Measurements from ENCODE around the gene MFN2.
A peak's percentile ranks its signal among the peaks of the same experiment; 100 is the strongest.

MFN2 gene

GRCh38 chr1:11977625-11978024 lies 2.6 kb upstream of the MFN2 start:
- Mint-ChIP-seq H3K36me3 (ENCODE audit: low read depth) (peaks cover 23% of the 10 kb centered on the region), H3K9me3 (no peaks in the 10 kb centered on the region), H3K27me3 (ENCODE audit: low read depth) (no peaks in the 10 kb centered on the region), H3K4me3 (no peak overlapping the region), H3K4me1 (ENCODE audit: low read depth) (peaks cover 28% of the 10 kb centered on the region), H3K27ac (no peak overlapping the region)
- no peak for DNase-seq (ENCODE audit: low spot score)

GRCh38 chr1:11978301-11978700 lies 1.9 kb upstream of the MFN2 start:
- H3K4me3 Mint-ChIP-seq: no peak overlapping the region
- H3K36me3 Mint-ChIP-seq (ENCODE audit: low read depth): peaks cover 19% of the 10 kb centered on the region
- no peak for DNase-seq (ENCODE audit: low spot score)
- no peaks in the 10 kb centered on the region for H3K9me3 Mint-ChIP-seq
- peaks cover 22% of the 10 kb centered on the region for H3K4me1 Mint-ChIP-seq (ENCODE audit: low read depth)
- H3K27me3 Mint-ChIP-seq (ENCODE audit: low read depth): no peaks in the 10 kb centered on the region
- no peak overlapping the region for H3K27ac Mint-ChIP-seq

GRCh38 chr1:11979028-11979850 lies 1.0 kb upstream of the MFN2 start:
- no peaks in the 10 kb centered on the region for H3K27me3 Mint-ChIP-seq (ENCODE audit: low read depth)
- peaks cover 25% of the 10 kb centered on the region for H3K4me1 Mint-ChIP-seq (ENCODE audit: low read depth)
- no peak for DNase-seq (ENCODE audit: low spot score)
- H3K36me3 Mint-ChIP-seq (ENCODE audit: low read depth): peaks cover 21% of the 10 kb centered on the region
- H3K4me3 Mint-ChIP-seq: peak overlapping the region; percentile 92
- peak overlapping the region; percentile 87 for H3K27ac Mint-ChIP-seq
- no peaks in the 10 kb centered on the region for H3K9me3 Mint-ChIP-seq

- Mint-ChIP-seq H3K4me1 (ENCODE audit: low read depth) (peaks cover 30% of the 10 kb centered on the region), H3K4me3 (peak overlapping the region; percentile 92), H3K27me3 (ENCODE audit: low read depth) (no peaks in the 10 kb centered on the region), H3K27ac (peak overlapping the region; percentile 98), H3K36me3 (ENCODE audit: low read depth) (peaks cover 24% of the 10 kb centered on the region), H3K9me3 (no peaks in the 10 kb centered on the region)
- DNase-seq (ENCODE audit: low spot score): no peak
These were observed 380 bp downstream of the MFN2 start for GRCh38 chr1:11980676-11980972.

- Mint-ChIP-seq H3K27me3 (ENCODE audit: low read depth) (no peaks in the 10 kb centered on the region), H3K9me3 (no peaks in the 10 kb centered on the region), H3K4me3 (peak overlapping the region; percentile 92), H3K4me1 (ENCODE audit: low read depth) (peaks cover 32% of the 10 kb centered on the region), H3K27ac (peak overlapping the region; percentile 98), H3K36me3 (ENCODE audit: low read depth) (peaks cover 31% of the 10 kb centered on the region)
- DNase-seq (ENCODE audit: low spot score): no peak
These were observed 1.2 kb downstream of the MFN2 start for GRCh38 chr1:11981378-11982009.

DNA sequence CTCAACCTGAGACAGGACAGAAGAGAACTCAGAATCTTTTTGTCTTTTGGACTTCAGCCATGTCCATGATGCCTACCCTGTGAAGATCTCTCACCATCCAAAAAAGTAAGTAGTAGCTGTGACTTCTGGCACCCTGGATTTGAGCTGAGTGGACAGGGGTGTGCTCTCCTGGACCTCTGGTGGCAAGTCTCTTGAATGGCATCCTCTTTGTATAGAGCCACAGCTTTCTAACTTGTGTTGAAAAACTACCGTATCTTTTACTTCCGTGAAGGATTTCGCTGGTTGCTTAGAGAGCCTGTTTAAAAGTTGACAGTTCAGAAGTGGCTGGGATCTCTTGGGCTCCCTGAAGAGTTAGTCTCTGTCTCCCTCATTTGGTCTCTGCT lies 1.8 kb downstream of the MFN2 start:
- H3K4me3 Mint-ChIP-seq: peak overlapping the region; percentile 92
- H3K27me3 Mint-ChIP-seq (ENCODE audit: low read depth): no peaks in the 10 kb centered on the region
- peaks cover 31% of the 10 kb centered on the region for H3K36me3 Mint-ChIP-seq (ENCODE audit: low read depth)
- no peak for DNase-seq (ENCODE audit: low spot score)
- H3K4me1 Mint-ChIP-seq (ENCODE audit: low read depth): peaks cover 32% of the 10 kb centered on the region
- H3K27ac Mint-ChIP-seq: peak overlapping the region; percentile 98
- H3K9me3 Mint-ChIP-seq: no peaks in the 10 kb centered on the region

DNA sequence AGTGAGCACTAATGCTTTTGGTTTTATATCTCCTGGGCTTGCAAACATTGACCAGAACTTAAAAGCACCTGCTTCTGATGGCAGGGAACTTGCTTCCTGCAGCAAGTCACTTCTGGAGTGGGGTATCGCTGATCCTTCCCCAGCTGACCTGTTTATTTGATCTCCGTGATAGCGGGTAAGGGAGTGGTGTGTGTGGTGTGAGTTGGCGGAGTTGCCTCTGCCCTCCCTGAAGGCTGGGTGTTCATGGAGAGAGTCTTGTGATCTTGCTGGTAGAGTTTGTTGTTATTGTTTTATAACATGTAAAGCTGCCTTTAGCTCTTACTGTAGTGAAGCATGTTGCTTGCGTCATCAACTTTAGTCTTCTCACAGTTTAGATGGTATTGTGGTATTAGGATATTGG lies 3.9 kb downstream of the MFN2 start:
- no peaks in the 10 kb centered on the region for H3K27me3 Mint-ChIP-seq (ENCODE audit: low read depth)
- no peaks in the 10 kb centered on the region for H3K9me3 Mint-ChIP-seq
- DNase-seq (ENCODE audit: low spot score): no peak
- H3K27ac Mint-ChIP-seq: peak overlapping the region; percentile 18
- peaks cover 33% of the 10 kb centered on the region for H3K36me3 Mint-ChIP-seq (ENCODE audit: low read depth)
- peaks cover 32% of the 10 kb centered on the region for H3K4me1 Mint-ChIP-seq (ENCODE audit: low read depth)
- no peak overlapping the region for H3K4me3 Mint-ChIP-seq

GRCh38 chr1:11984576-11984975 lies 4.3 kb downstream of the MFN2 start:
- no peak overlapping the region for H3K27ac Mint-ChIP-seq
- DNase-seq (ENCODE audit: low spot score): no peak
- H3K27me3 Mint-ChIP-seq (ENCODE audit: low read depth): no peaks in the 10 kb centered on the region
- H3K9me3 Mint-ChIP-seq: no peaks in the 10 kb centered on the region
- no peak overlapping the region for H3K4me3 Mint-ChIP-seq
- H3K4me1 Mint-ChIP-seq (ENCODE audit: low read depth): peaks cover 29% of the 10 kb centered on the region
- H3K36me3 Mint-ChIP-seq (ENCODE audit: low read depth): peaks cover 36% of the 10 kb centered on the region

DNA sequence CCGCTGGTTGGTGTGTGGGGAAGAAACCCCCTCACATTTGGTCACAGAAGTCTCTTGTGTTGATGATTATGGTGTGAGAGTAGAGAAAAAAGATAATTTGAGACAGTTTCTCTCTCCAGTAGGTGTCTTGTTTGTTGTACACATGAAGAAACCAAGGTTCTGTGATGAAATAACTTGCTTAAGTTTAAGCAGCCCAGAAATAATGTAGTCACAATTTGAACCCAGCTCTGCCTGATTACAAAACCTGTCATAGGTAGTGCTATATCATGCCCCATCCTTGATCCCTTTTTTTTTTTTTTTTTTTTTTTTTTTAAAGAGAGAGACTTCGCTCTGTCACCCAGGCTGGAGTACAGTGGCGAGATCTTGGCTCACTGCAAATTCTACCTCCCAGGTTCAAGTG lies 4.9 kb downstream of the MFN2 start:
- DNase-seq (ENCODE audit: low spot score): no peak
- peaks cover 26% of the 10 kb centered on the region for H3K4me1 Mint-ChIP-seq (ENCODE audit: low read depth)
- no peak overlapping the region for H3K27ac Mint-ChIP-seq
- H3K4me3 Mint-ChIP-seq: no peak overlapping the region
- H3K27me3 Mint-ChIP-seq (ENCODE audit: low read depth): no peaks in the 10 kb centered on the region
- peaks cover 39% of the 10 kb centered on the region for H3K36me3 Mint-ChIP-seq (ENCODE audit: low read depth)
- H3K9me3 Mint-ChIP-seq: no peaks in the 10 kb centered on the region

GRCh38 chr1:11985851-11986250 lies 5.6 kb downstream of the MFN2 start:
- Mint-ChIP-seq H3K9me3 (no peaks in the 10 kb centered on the region), H3K27ac (no peak overlapping the region), H3K4me1 (ENCODE audit: low read depth) (peaks cover 24% of the 10 kb centered on the region), H3K4me3 (no peak overlapping the region), H3K27me3 (ENCODE audit: low read depth) (no peaks in the 10 kb centered on the region), H3K36me3 (ENCODE audit: low read depth) (peaks cover 44% of the 10 kb centered on the region)
- DNase-seq (ENCODE audit: low spot score): no peak

DNA sequence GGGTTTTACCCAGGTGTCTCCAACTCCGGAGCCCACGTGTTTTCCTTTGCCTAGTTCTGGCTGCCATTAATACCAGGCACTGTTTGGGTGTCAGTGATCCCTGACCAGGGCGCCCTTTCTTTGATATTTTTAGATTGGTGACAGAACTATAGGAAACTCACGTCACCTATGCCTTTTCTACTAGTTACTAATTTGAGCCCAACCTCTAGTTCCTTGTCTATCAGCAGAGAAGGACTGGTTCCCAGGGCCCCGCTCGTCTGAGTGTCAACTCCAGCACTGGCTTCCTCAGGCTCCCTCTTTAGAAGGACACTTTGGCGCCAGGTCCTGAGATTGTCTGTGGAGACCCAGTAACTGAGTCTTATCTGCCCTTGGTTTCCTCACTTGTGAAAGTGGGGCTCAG lies 9.4 kb downstream of the MFN2 start:
- peaks cover 3% of the 10 kb centered on the region for H3K4me1 Mint-ChIP-seq (ENCODE audit: low read depth)
- DNase-seq (ENCODE audit: low spot score): no peak
- no peaks in the 10 kb centered on the region for H3K9me3 Mint-ChIP-seq
- H3K4me3 Mint-ChIP-seq: no peak overlapping the region
- H3K27ac Mint-ChIP-seq: no peak overlapping the region
- H3K36me3 Mint-ChIP-seq (ENCODE audit: low read depth): peaks cover 40% of the 10 kb centered on the region
- no peaks in the 10 kb centered on the region for H3K27me3 Mint-ChIP-seq (ENCODE audit: low read depth)

GRCh38 chr1:11990303-11991032 lies 10.2 kb downstream of the MFN2 start:
- peaks cover 2% of the 10 kb centered on the region for H3K4me1 Mint-ChIP-seq (ENCODE audit: low read depth)
- H3K36me3 Mint-ChIP-seq (ENCODE audit: low read depth): peaks cover 39% of the 10 kb centered on the region
- no peaks in the 10 kb centered on the region for H3K9me3 Mint-ChIP-seq
- H3K27ac Mint-ChIP-seq: no peak overlapping the region
- H3K27me3 Mint-ChIP-seq (ENCODE audit: low read depth): no peaks in the 10 kb centered on the region
- DNase-seq (ENCODE audit: low spot score): no peak
- H3K4me3 Mint-ChIP-seq: no peak overlapping the region

GRCh38 chr1:11991969-11992676 lies 11.9 kb downstream of the MFN2 start:
- Mint-ChIP-seq H3K27me3 (ENCODE audit: low read depth) (no peaks in the 10 kb centered on the region), H3K36me3 (ENCODE audit: low read depth) (peaks cover 44% of the 10 kb centered on the region), H3K4me1 (ENCODE audit: low read depth) (no peaks in the 10 kb centered on the region), H3K9me3 (no peaks in the 10 kb centered on the region), H3K4me3 (no peak overlapping the region), H3K27ac (no peak overlapping the region)
- no peak for DNase-seq (ENCODE audit: low spot score)

Measured in T-helper 2 cell treated with Interferon-gamma antibody and Interleukin-4, amounts not matched to agents 5 μg/mL and 100 μg/mL, for 36 hours (primary cell).